ENCODE results near the gene GRK4. TPM values are rescaled to one million over a fixed set of nuclear protein-coding genes. Genes with fewer than 3 reads are reported as not detected.
A peak's percentile ranks its signal among the peaks of the same experiment; 100 is the strongest.

GRK4 gene
- total RNA-seq (2013; cell fraction: nucleolus; rRNA removed), result 1.9 and 2.9 TPM in 2 replicates
- total RNA-seq (2014; rRNA removed) (2.3 and 2.5 TPM in 2 replicates), total RNA-seq (2014; rRNA removed; fragmentation: Illumina TruSeq; extraction: Trizol) (2.4 and 2.9 TPM in 2 replicates), total RNA-seq (2021) (3.0 and 3.6 TPM in 2 replicates), polyA plus RNA-seq (2011; rRNA removed) (1.3 and 1.5 TPM in 2 replicates), polyA plus RNA-seq (2014; fragmentation: Illumina TruSeq; extraction: Trizol) (2.3 TPM in 2 replicates), polyA plus RNA-seq (2014; fragmentation: Nextera tagmentation; extraction: Ambion mirVana) (1 to 10 TPM; 1.1 to 1.6 TPM), polyA plus RNA-seq (2014; rRNA removed) (2.9 and 3.0 TPM in 2 replicates), polyA plus RNA-seq (2016; fragmentation: Nextera tagmentation; extraction: Ambion mirVana) (1 to 10 TPM; 3.4 to 4.0 TPM), polyA minus RNA-seq (2011; rRNA and poly(A)+ RNA removed) (0.72 and 1.2 TPM in 2 replicates), Bru-seq, nascent RNA (percentile 26 among the genes with signal in this experiment), BruChase-seq, experiment 1, labeled RNA remaining after a 6-hour chase (percentile 33 among the genes with signal in this experiment), BruChase-seq, experiment 2, labeled RNA remaining after a 2-hour chase (percentile 27 among the genes with signal in this experiment)
- polyA plus RNA-seq (2011; ENCODE audit: low read depth), result 0.94 TPM
- polyA plus RNA-seq (2011; cell fraction: cytosol; rRNA removed), result 0.70 and 1.1 TPM in 2 replicates
- 0.72 and 1.1 TPM in 2 replicates for polyA plus RNA-seq (2011; cell fraction: nucleus; rRNA removed)
- polyA plus RNA-seq (2012), result 2.6 and 2.7 TPM in 2 replicates
- polyA minus RNA-seq (2011; cell fraction: cytosol; rRNA and poly(A)+ RNA removed), result 0.83 and 1.1 TPM in 2 replicates
- polyA minus RNA-seq (2011; cell fraction: nucleus; rRNA and poly(A)+ RNA removed), result 0.36 and 1.1 TPM in 2 replicates
- long read RNA-seq, experiment 1, partial matches to known transcripts, result 0 of 1 reads
- long read RNA-seq, experiment 1, other reads (novel, unspliced or antisense), result 0 of 1 reads
- long read RNA-seq, experiment 2, result 0 reads

GRCh38 chr4:2963175-2963965, at the start of gene GRK4, which contains the start of gene NOP14:
GRK4 (plus strand) TSS chr4:2963571; CDS start chr4:2964071, 500 bp downstream.
NOP14 (minus strand) TSS chr4:2963406; CDS start chr4:2963319, 87 bp downstream.
- intact Hi-C loops (cut with micrococcal nuclease; ENCODE audit: unreplicated experiment) (loop anchor here (1.0 to 5.0 kb wide), 5 partner anchors 27 to 266 kb away; partner anchors contain the start of gene ADD1), in situ Hi-C loops (cut with MboI) (no loop called here)
- ChIA-PET SMC1A (ENCODE audit: uncharacterized antibody, unreplicated experiment) (interaction anchor here (1.6 to 3.6 kb wide), 4 partner anchors 10 to 200 kb away, joined by 4 to 19 read pairs (median 10); no protein-coding TSS in a partner anchor), CTCF (interaction anchor here (0.7 to 3.4 kb wide), 10 partner anchors 10 to 744 kb away, joined by 3 to 28 read pairs (median 6); no protein-coding TSS in a partner anchor), RAD21 (ENCODE audit: unreplicated experiment) (interaction anchor here (0.6 to 4.5 kb wide), 17 partner anchors 9 to 495 kb away, joined by 3 to 35 read pairs (median 3); partner anchors contain the start of genes FAM193A and RNF4), POLR2A (interaction anchor here (0.5 to 3.1 kb wide), 9 partner anchors 27 to 545 kb away, joined by 3 to 22 read pairs (median 4); partner anchors contain the start of gene ZFYVE28)
- no peaks in the 10 kb centered on the region; the same call in 1 of the 3 replicates for H3K9me3 ChIP-seq (replicated peaks; ENCODE audit: control insufficient read depth, insufficient read depth, low read length)
- H3K9ac ChIP-seq (ENCODE audit: control insufficient read depth, insufficient read depth, low read length), result peak within 1 kb of the TSS; percentile 96
- FAIRE-seq (peak; percentile 81), DNase-seq (ENCODE audit: low read depth, low spot score) (peak; percentile 92), ATAC-seq (peak; percentile 92)
- WGBS (ENCODE audit: insufficient coverage, insufficient replicate concordance, low lambda C conversion rate, missing lambda C conversion rate), result under 1% methylated on average over 69 of the region's 105 CpGs
- peaks cover 0 to 12% of the 10 kb centered on the region in 2 experiments; a peak in 2 of 4 replicates for H3K36me3 ChIP-seq (ENCODE audit: control insufficient read depth in 2 of 2, insufficient read depth in 2 of 2, low read length in 1 of 2)
- H3K27ac ChIP-seq (ENCODE audit: control insufficient read depth, insufficient read depth), result peak within 1 kb of the TSS; percentile 91
- H3K4me3 ChIP-seq, result peak within 1 kb of the TSS; percentile 78
- H3K27me3 ChIP-seq (replicated peaks in 1 of 2; ENCODE audit: control insufficient read depth in 2 of 2, insufficient read depth in 2 of 2, low read length in 1 of 2), result no peaks in the 10 kb centered on the region
- peak within 1 kb of the TSS; percentile 82 for H2AFZ ChIP-seq (ENCODE audit: control insufficient read depth, low read depth, low read length)
- H4K20me1 ChIP-seq (ENCODE audit: control insufficient read depth, insufficient read depth), result peaks cover 10% of the 10 kb centered on the region
- H3K79me2 ChIP-seq (ENCODE audit: control insufficient read depth, insufficient read depth, low read length), result peaks cover 40% of the 10 kb centered on the region
- H3K4me1 ChIP-seq (ENCODE audit: control insufficient read depth, insufficient read depth, low read length), result peaks cover 15% of the 10 kb centered on the region
- H3K4me2 ChIP-seq (ENCODE audit: control insufficient read depth, insufficient read depth), result peak within 1 kb of the TSS; percentile 70
- no TSS peak for BruUV-seq (replicated peaks)
- TF ChIP-seq CEBPB (IDR thresholded peaks at IDR 0.05; ENCODE audit: borderline replicate concordance in 1 of 2, low read depth in 2 of 2, low read length in 2 of 2) (no peak), NRF1 (conservative IDR thresholded peaks at IDR 0.05; ENCODE audit: low read depth, low read length) (no peak), BRCA1 (IDR thresholded peaks at IDR 0.05; ENCODE audit: low read depth, low read length) (peak; percentile 97), MYC (IDR thresholded peaks at IDR 0.05; ENCODE audit: insufficient read depth, insufficient read length, insufficient replicate concordance, low read length, severe bottlenecking) (peak; percentile 95), RCOR1 (conservative IDR thresholded peaks at IDR 0.05; ENCODE audit: low read depth, low read length) (peak; percentile 100), SMAD5 (IDR thresholded peaks at IDR 0.05; ENCODE audit: low read depth) (peak; percentile 72), ZNF687 (IDR thresholded peaks at IDR 0.05) (peak; percentile 93), ZBED1 (IDR thresholded peaks at IDR 0.05; ENCODE audit: borderline replicate concordance) (no peak), E2F8 (IDR thresholded peaks at IDR 0.05; ENCODE audit: low read depth, partially characterized antibody) (no peak), CHD2 (IDR thresholded peaks at IDR 0.05; ENCODE audit: borderline replicate concordance, low read depth, low read length) (peak; percentile 100), NFXL1 (IDR thresholded peaks at IDR 0.05; ENCODE audit: borderline replicate concordance) (no peak)
